ENCODE measurements around the gene METTL25.

The METTL25 gene

DNA sequence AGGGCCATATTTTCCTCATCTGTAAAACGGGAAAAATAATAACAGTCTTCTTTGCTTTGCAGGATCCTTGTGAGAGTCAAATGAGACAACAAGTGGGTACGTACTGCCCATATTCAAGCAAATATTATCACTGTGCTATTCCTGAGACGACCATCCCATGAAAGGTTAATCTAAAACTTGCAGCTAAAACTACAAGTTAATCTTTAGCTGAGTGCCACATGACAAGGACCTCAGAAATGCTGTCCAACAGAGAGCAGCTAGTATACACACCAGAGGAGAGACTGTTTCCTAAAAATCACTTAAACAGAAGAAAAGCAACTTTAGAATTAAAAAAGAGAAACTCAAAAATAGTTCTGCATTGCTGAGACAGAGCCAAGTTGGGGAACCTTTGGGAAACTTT is 165.7 kb downstream of the METTL25 start:
- no peak for DNase-seq (ENCODE audit: low read depth in 1 of 2, low spot score in 1 of 2)

DNA sequence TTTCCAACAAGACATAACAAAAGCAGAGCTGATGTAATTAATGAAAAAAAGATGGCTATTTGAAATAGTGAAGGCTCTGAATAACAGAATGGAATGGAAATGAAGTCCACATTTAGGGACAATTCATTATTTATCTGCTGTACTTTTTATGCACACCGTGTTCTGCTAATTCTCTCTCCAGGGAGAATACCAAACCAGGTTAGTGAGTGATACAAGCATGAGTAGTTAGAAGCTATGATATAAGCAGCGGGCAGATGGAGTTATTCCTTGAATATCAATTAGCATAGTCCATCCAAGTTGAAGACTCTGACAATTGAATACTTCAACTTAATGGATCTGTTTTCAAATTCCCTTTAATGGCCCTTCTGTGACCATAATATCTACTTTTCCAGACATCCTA is 166.3 kb downstream of the METTL25 start:
- DNase-seq (ENCODE audit: low read depth in 1 of 2, low spot score in 1 of 2), result no peak

DNA sequence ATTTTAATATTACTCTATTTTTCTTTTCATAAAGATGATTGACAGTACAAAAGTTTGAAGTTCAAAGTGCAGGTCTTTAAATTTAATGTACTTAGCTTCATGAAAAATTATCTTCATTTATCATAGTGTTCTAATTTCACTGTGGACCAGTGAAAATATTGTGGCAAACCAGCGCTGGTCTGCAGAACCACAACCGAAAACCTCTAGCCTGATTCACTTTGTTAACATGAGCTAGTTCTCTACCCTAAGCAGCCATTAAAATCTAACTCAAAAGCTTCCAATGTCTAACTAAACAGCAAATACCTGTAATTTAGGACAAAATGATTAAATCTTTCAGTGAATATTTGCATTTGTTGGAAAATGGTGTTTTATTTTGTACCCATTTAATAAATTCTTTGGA is 167.3 kb downstream of the METTL25 start:
- no peak for DNase-seq (ENCODE audit: low read depth in 1 of 2, low spot score in 1 of 2)

DNA sequence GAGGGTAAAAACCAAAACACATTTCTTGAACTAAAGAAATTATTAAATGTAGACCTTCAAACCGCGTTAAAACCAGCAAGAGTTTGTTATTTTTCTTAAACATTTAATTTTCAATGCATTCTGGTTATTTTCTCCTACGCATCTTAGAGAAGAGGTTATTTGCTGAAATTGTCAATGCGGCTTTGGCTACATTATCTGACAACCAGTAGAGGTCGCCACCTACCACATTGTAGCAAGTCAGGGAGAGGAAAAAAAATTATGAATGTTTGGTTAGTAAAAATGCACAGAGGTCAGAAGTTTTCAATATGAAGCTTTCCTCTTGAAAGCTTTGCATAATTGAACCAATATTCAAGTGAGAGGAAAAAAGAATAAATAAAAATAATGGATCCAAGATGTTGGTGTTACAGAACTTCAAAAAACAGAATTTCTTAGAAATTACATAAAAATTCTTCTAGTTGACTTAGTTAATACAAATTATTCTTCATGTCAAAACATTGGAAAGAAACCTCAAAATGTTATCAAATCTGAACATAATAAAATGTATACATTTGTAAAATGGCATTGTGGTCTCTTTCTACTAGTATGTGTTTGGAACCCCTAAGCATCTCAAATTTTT is 168.9 kb downstream of the METTL25 start:
- DNase-seq (ENCODE audit: low read depth in 1 of 2, low spot score in 1 of 2), result no peak

Measured in stimulated activated CD4-positive, alpha-beta T cell treated with anti-CD3 and anti-CD28 coated beads, Interleukin-15, amount 100 ng/mL, for 1 hour (primary cell).